HEK293 (cell line): Measurements from ENCODE around the gene CBX1.
A peak's percentile ranks its signal among the peaks of the same experiment; 100 is the strongest.

Source experiments
- CTCF ChIA-PET: fragments of 350-600 bp; formaldehyde crosslinking; extraction: SDS; loops from one replicate; lab custom pipeline; 2021; ENCODE audit warnings: antibody characterized with exemption; lab: Yijun Ruan, JAX
- POLR2A ChIA-PET: fragments of 300-600 bp; formaldehyde crosslinking; extraction: SDS; loops from one replicate; lab custom pipeline; 2020; ENCODE audit warnings: antibody characterized with exemption, inconsistent platforms; lab: Yijun Ruan, JAX
- H3K27ac ChIP-seq: fragments of 200-500 bp; sonication (Bioruptor generic); 2 replicates; pipeline ENCODE4 v1.5.1; 2014; ENCODE audit warnings: low read depth, low read length, control low read depth, inconsistent platforms; ENCODE audit errors: extremely low read depth
- H3K36me3 ChIP-seq, 2 experiments: fragments of 200-500 bp in 1 of 2; sonication (Bioruptor generic) in 1 of 2; 1 replicate in 1 of 2; 2 replicates in 1 of 2; pipeline ENCODE4 v1.5.1; 2014 to 2017; ENCODE audit warnings: inconsistent platforms in 2 of 2, low read length in 2 of 2; ENCODE audit not compliant: control insufficient read depth in 2 of 2, insufficient read depth in 1 of 2
- H3K4me1 ChIP-seq: fragments of 200-500 bp; sonication (Bioruptor generic); 2 replicates; pipeline ENCODE4 v1.5.1; 2014; ENCODE audit warnings: mild to moderate bottlenecking, low read length, inconsistent platforms; ENCODE audit not compliant: control insufficient read depth, insufficient read depth
- H3K4me3 ChIP-seq: 2 replicates; pipeline ENCODE4 v1.5.1; 2011; ENCODE audit warnings: low read depth, mild to moderate bottlenecking, control low read depth, low read length, moderate library complexity
- H3K9me3 ChIP-seq: fragments of 200-500 bp; sonication (Bioruptor generic); 2 replicates; pipeline ENCODE4 v1.5.1; 2014; ENCODE audit warnings: low read depth, low read length, inconsistent platforms; ENCODE audit not compliant: control insufficient read depth, insufficient read depth
- GLIS2 ChIP-seq: fragments of 450-650 bp; formaldehyde crosslinking; IDR thresholded peaks from 2 replicates; pipeline ENCODE4 v1.5.1; 2016; ENCODE audit warnings: missing biosample characterization, missing genetic modification characterization
- HOXC10 ChIP-seq: sonication (generic); formaldehyde crosslinking; IDR thresholded peaks from 2 replicates; pipeline ENCODE4 v1.8.1; 2023; ENCODE audit warnings: mild to moderate bottlenecking, missing genetic modification reagents
- KLF8 ChIP-seq: fragments of 450-650 bp; formaldehyde crosslinking; IDR thresholded peaks from 2 replicates; pipeline ENCODE4 v1.5.1; 2016; ENCODE audit warnings: missing biosample characterization, missing genetic modification characterization
- OVOL3 ChIP-seq: fragments of 450-650 bp; formaldehyde crosslinking; IDR thresholded peaks from 2 replicates; pipeline ENCODE4 v1.5.1; 2016; ENCODE audit warnings: missing biosample characterization, missing genetic modification characterization
- SP2 ChIP-seq: fragments of 450-650 bp; formaldehyde crosslinking; IDR thresholded peaks from 2 replicates; pipeline ENCODE4 v1.5.1; 2016; ENCODE audit warnings: missing biosample characterization, missing genetic modification characterization
- WT1 ChIP-seq: fragments of 450-650 bp; formaldehyde crosslinking; IDR thresholded peaks from 2 replicates; pipeline ENCODE4 v1.5.1; 2016; ENCODE audit warnings: missing biosample characterization, missing genetic modification characterization
- ZBTB20 ChIP-seq: fragments of 450-650 bp; formaldehyde crosslinking; IDR thresholded peaks from 2 replicates; pipeline ENCODE4 v1.5.1; 2016; ENCODE audit warnings: missing biosample characterization, missing genetic modification characterization
- ZBTB48 ChIP-seq: fragments of 450-650 bp; formaldehyde crosslinking; IDR thresholded peaks from 2 replicates; pipeline ENCODE4 v1.5.1; 2016; ENCODE audit warnings: missing biosample characterization, missing genetic modification characterization
- ZBTB7A ChIP-seq: fragments of 450-650 bp; formaldehyde crosslinking; IDR thresholded peaks from 2 replicates; pipeline ENCODE4 v1.5.1; 2016; ENCODE audit warnings: low read depth, missing biosample characterization, missing genetic modification characterization
- ZEB2 ChIP-seq: fragments of 450-650 bp; formaldehyde crosslinking; IDR thresholded peaks from 2 replicates; pipeline ENCODE4 v1.5.1; 2016; ENCODE audit warnings: missing biosample characterization, missing genetic modification characterization
- ZFHX2 ChIP-seq: fragments of 450-650 bp; formaldehyde crosslinking; conservative IDR thresholded peaks from 2 replicates; pipeline ENCODE4 v1.5.1; 2016; ENCODE audit warnings: missing biosample characterization, missing genetic modification characterization
- ZFP69B ChIP-seq: fragments of 450-650 bp; formaldehyde crosslinking; IDR thresholded peaks from 2 replicates; pipeline ENCODE4 v1.5.1; 2016; ENCODE audit warnings: missing biosample characterization, missing genetic modification characterization
- ZNF10 ChIP-seq: fragments of 450-650 bp; formaldehyde crosslinking; IDR thresholded peaks from 2 replicates; pipeline ENCODE4 v1.5.1; 2017; ENCODE audit warnings: missing biosample characterization, missing genetic modification characterization
- ZNF184 ChIP-seq: fragments of 450-650 bp; IDR thresholded peaks from 2 replicates; pipeline ENCODE4 v1.5.1; 2018; ENCODE audit warnings: missing biosample characterization, mild to moderate bottlenecking, missing genetic modification characterization
- ZNF24 ChIP-seq: fragments of 450-650 bp; formaldehyde crosslinking; IDR thresholded peaks from 2 replicates; pipeline ENCODE4 v1.5.1; 2016; ENCODE audit warnings: missing biosample characterization, missing genetic modification characterization
- ZNF335 ChIP-seq: fragments of 450-650 bp; formaldehyde crosslinking; conservative IDR thresholded peaks from 2 replicates; pipeline ENCODE4 v1.5.1; 2016; ENCODE audit warnings: missing biosample characterization, missing genetic modification characterization
- ZNF660 ChIP-seq: fragments of 450-650 bp; IDR thresholded peaks from 2 replicates; pipeline ENCODE4 v1.5.1; 2018; ENCODE audit warnings: missing biosample characterization, mild to moderate bottlenecking, missing genetic modification characterization
- ZNF670 ChIP-seq: fragments of 450-650 bp; formaldehyde crosslinking; IDR thresholded peaks from 2 replicates; pipeline ENCODE4 v1.5.1; 2016; ENCODE audit warnings: missing biosample characterization, missing genetic modification characterization, low read depth
- ZNF76 ChIP-seq: fragments of 450-650 bp; formaldehyde crosslinking; IDR thresholded peaks from 2 replicates; pipeline ENCODE4; 2016; ENCODE audit warnings: low read depth, missing biosample characterization, missing genetic modification characterization, borderline replicate concordance
- ZNF792 ChIP-seq: fragments of 450-650 bp; formaldehyde crosslinking; IDR thresholded peaks from 2 replicates; pipeline ENCODE4 v1.5.1; 2016; ENCODE audit warnings: missing biosample characterization, missing genetic modification characterization
- TF ChIP-seq, protein P1 (sequence below): fragments of 450-650 bp; formaldehyde crosslinking; conservative IDR thresholded peaks from 2 replicates; pipeline ENCODE4 v1.5.1; 2016; ENCODE audit warnings: low read depth, missing biosample characterization, missing genetic modification characterization
- TF ChIP-seq, protein P2 (sequence below): fragments of 450-650 bp; formaldehyde crosslinking; IDR thresholded peaks from 2 replicates; pipeline ENCODE4 v1.5.1; 2016; ENCODE audit warnings: missing biosample characterization, missing genetic modification characterization
- TF ChIP-seq, protein P3 (sequence below): fragments of 450-650 bp; formaldehyde crosslinking; IDR thresholded peaks from 2 replicates; pipeline ENCODE4 v1.5.1; 2016; ENCODE audit warnings: missing biosample characterization, missing genetic modification characterization
- TF ChIP-seq, protein P4 (sequence below): fragments of 450-650 bp; formaldehyde crosslinking; IDR thresholded peaks from 2 replicates; pipeline ENCODE4 v1.5.1; 2017; ENCODE audit warnings: missing biosample characterization, missing genetic modification characterization
- TF ChIP-seq, protein P5 (sequence below): IDR thresholded peaks from 2 replicates; pipeline ENCODE4 v1.6.1; 2011; ENCODE audit warnings: mild to moderate bottlenecking, low read depth, low read length, borderline replicate concordance

The CBX1 gene

DNA sequence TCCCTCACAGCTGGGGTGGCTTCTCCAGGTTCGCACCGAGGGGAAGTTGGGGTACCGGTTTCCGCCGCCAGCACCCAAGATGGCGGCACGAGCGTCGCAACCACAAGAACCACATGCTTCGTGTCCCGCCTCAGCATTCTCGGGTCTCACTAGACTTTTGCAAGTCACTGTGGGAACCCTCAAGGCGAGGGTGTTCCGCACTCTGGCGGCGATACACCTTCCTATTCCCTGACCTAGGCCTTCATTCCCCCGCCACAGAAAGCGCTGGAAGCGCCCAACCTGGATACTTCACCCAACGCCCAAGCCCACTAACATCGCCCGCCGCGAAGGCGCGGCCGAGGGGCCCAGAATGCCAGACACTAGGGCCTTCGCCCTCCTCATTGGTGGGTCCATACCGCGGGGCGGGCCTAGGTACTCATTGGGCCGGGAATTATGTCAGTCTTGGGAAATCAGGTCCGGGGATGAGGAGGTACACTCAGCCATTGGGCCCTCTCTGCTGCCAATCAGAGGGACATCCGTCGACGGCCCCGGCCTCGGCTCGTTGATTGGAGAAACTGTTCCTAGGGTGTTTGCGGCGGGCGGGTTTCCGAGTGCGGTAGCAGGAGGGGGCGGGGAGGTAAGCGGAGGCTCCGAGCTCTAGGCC lies 53.4 kb downstream of the CBX1 start, which contains the start of gene NFE2L1:
Gene NFE2L1 (plus strand): TSS at position 619 of the 643 bp plus-strand sequence. CDS start 2,760 bp downstream, outside the sequence.
- ChIA-PET CTCF (interaction anchor here (0.6 to 4.1 kb wide), 14 partner anchors 10 to 761 kb away, joined by 3 to 30 read pairs (median 4); no protein-coding TSS in a partner anchor), POLR2A (interaction anchor here (0.6 to 3.0 kb wide), 37 partner anchors 8 to 1145 kb away, joined by 3 to 51 read pairs (median 5); partner anchors contain the start of genes ATP5MC1, CBX1, CDK5RAP3 and HOXB9)
- Histone ChIP-seq H3K4me3 (peak within 1 kb of the TSS; percentile 83), H3K27ac (peak within 1 kb of the TSS; percentile 97), H3K36me3 (peaks cover 0 to 25% of the 10 kb centered on the region in 2 experiments; a peak in 1 of 3 replicates), H3K9me3 (no peaks in the 10 kb centered on the region), H3K4me1 (peaks cover 36% of the 10 kb centered on the region)
- no peak for TF ChIP-seq ZNF184 (tag by site-specific recombination)
- TF ChIP-seq, protein P1, sequence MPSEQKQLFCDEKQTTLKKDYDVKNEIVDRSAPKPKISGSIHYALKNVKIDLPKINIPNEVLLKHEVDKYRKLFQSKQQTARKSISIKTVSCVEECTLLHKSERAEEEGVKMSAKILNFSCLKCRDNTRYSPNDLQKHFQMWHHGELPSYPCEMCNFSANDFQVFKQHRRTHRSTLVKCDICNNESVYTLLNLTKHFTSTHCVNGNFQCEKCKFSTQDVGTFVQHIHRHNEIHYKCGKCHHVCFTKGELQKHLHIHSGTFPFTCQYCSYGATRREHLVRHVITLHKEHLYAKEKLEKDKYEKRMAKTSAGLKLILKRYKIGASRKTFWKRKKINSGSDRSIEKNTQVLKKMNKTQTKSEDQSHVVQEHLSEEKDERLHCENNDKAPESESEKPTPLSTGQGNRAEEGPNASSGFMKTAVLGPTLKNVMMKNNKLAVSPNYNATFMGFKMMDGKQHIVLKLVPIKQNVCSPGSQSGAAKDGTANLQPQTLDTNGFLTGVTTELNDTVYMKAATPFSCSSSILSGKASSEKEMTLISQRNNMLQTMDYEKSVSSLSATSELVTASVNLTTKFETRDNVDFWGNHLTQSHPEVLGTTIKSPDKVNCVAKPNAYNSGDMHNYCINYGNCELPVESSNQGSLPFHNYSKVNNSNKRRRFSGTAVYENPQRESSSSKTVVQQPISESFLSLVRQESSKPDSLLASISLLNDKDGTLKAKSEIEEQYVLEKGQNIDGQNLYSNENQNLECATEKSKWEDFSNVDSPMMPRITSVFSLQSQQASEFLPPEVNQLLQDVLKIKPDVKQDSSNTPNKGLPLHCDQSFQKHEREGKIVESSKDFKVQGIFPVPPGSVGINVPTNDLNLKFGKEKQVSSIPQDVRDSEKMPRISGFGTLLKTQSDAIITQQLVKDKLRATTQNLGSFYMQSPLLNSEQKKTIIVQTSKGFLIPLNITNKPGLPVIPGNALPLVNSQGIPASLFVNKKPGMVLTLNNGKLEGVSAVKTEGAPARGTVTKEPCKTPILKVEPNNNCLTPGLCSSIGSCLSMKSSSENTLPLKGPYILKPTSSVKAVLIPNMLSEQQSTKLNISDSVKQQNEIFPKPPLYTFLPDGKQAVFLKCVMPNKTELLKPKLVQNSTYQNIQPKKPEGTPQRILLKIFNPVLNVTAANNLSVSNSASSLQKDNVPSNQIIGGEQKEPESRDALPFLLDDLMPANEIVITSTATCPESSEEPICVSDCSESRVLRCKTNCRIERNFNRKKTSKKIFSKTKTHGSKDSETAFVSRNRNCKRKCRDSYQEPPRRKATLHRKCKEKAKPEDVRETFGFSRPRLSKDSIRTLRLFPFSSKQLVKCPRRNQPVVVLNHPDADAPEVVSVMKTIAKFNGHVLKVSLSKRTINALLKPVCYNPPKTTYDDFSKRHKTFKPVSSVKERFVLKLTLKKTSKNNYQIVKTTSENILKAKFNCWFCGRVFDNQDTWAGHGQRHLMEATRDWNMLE (tag by site-specific recombination), result peak; percentile 57
- TF ChIP-seq ZFHX2, result 0 out of 2 replicates have a peak, but pooled peaks have one; percentile 51
- TF ChIP-seq ZFP69B (tag by site-specific recombination), result peak; percentile 89
- TF ChIP-seq ZBTB20, result peak; percentile 93
- TF ChIP-seq ZNF792 (tag by site-specific recombination), result no peak
- TF ChIP-seq, protein P2, sequence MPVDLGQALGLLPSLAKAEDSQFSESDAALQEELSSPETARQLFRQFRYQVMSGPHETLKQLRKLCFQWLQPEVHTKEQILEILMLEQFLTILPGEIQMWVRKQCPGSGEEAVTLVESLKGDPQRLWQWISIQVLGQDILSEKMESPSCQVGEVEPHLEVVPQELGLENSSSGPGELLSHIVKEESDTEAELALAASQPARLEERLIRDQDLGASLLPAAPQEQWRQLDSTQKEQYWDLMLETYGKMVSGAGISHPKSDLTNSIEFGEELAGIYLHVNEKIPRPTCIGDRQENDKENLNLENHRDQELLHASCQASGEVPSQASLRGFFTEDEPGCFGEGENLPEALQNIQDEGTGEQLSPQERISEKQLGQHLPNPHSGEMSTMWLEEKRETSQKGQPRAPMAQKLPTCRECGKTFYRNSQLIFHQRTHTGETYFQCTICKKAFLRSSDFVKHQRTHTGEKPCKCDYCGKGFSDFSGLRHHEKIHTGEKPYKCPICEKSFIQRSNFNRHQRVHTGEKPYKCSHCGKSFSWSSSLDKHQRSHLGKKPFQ (tag by site-specific recombination), result peak; percentile 82
- no peak for TF ChIP-seq ZNF670
- TF ChIP-seq, protein P3, sequence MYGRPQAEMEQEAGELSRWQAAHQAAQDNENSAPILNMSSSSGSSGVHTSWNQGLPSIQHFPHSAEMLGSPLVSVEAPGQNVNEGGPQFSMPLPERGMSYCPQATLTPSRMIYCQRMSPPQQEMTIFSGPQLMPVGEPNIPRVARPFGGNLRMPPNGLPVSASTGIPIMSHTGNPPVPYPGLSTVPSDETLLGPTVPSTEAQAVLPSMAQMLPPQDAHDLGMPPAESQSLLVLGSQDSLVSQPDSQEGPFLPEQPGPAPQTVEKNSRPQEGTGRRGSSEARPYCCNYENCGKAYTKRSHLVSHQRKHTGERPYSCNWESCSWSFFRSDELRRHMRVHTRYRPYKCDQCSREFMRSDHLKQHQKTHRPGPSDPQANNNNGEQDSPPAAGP (tag by site-specific recombination), result peak; percentile 86; the same call in 1 of the 2 replicates
- peak; percentile 91 for TF ChIP-seq KLF8
- TF ChIP-seq ZNF335 (tag by site-specific recombination), result peak; percentile 84
- TF ChIP-seq ZBTB48 (tag by site-specific recombination), result peak; percentile 65
- TF ChIP-seq HOXC10 (CRISPR knock-in tag), result peak; percentile 66; the same call in 1 of the 2 replicates
- TF ChIP-seq, protein P4, sequence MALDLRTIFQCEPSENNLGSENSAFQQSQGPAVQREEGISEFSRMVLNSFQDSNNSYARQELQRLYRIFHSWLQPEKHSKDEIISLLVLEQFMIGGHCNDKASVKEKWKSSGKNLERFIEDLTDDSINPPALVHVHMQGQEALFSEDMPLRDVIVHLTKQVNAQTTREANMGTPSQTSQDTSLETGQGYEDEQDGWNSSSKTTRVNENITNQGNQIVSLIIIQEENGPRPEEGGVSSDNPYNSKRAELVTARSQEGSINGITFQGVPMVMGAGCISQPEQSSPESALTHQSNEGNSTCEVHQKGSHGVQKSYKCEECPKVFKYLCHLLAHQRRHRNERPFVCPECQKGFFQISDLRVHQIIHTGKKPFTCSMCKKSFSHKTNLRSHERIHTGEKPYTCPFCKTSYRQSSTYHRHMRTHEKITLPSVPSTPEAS (tag by site-specific recombination), result 0 out of 2 replicates have a peak, but pooled peaks have one; percentile 34
- TF ChIP-seq GLIS2 (tag by site-specific recombination), result 0 out of 2 replicates have a peak, but pooled peaks have one; percentile 35
- TF ChIP-seq OVOL3 (tag by site-specific recombination), result peak; percentile 77
- peak; percentile 85 for TF ChIP-seq ZNF24 (tag by site-specific recombination)
- TF ChIP-seq WT1 (tag by site-specific recombination), result peak; percentile 41; the same call in 1 of the 2 replicates
- peak; percentile 90 for TF ChIP-seq ZBTB7A (tag by site-specific recombination)
- TF ChIP-seq, protein P5, sequence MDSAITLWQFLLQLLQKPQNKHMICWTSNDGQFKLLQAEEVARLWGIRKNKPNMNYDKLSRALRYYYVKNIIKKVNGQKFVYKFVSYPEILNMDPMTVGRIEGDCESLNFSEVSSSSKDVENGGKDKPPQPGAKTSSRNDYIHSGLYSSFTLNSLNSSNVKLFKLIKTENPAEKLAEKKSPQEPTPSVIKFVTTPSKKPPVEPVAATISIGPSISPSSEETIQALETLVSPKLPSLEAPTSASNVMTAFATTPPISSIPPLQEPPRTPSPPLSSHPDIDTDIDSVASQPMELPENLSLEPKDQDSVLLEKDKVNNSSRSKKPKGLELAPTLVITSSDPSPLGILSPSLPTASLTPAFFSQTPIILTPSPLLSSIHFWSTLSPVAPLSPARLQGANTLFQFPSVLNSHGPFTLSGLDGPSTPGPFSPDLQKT, result peak; percentile 74; the same call in 1 of the 2 replicates
- peak; percentile 49 for TF ChIP-seq ZEB2
- TF ChIP-seq ZNF10, result peak; percentile 75
- peak; percentile 98 for TF ChIP-seq SP2 (tag by site-specific recombination)
- peak; percentile 92 for TF ChIP-seq ZNF76 (tag by site-specific recombination)
- TF ChIP-seq ZNF660 (tag by site-specific recombination), result peak; percentile 80; the same call in 1 of the 2 replicates
